ENCODE results near the gene TMEM273.

Gene TMEM273

GRCh38 chr10:49162761-49163310 lies 25.4 kb downstream of the TMEM273 start:
- DNase-seq: no peak

GRCh38 chr10:49162063-49162462 lies 26.1 kb downstream of the TMEM273 start:
- no peak for DNase-seq

GRCh38 chr10:49161411-49161997 lies 26.7 kb downstream of the TMEM273 start:
- DNase-seq: no peak

GRCh38 chr10:49160814-49161213 lies 27.4 kb downstream of the TMEM273 start:
- no peak for DNase-seq

GRCh38 chr10:49160110-49160509 lies 28.1 kb downstream of the TMEM273 start:
- DNase-seq: no peak

GRCh38 chr10:49158915-49159314 lies 29.3 kb downstream of the TMEM273 start:
- no peak for DNase-seq

GRCh38 chr10:49158404-49158803 lies 29.8 kb downstream of the TMEM273 start:
- DNase-seq: no peak

- DNase-seq: no peak
These were observed 31.0 kb downstream of the TMEM273 start for GRCh38 chr10:49157229-49157628.

- no peak for DNase-seq
These were observed 33.5 kb downstream of the TMEM273 start for GRCh38 chr10:49154641-49155040.

- DNase-seq: no peak
These were observed 34.2 kb downstream of the TMEM273 start for GRCh38 chr10:49153971-49154370.

GRCh38 chr10:49153115-49153514 lies 35.1 kb downstream of the TMEM273 start:
- DNase-seq: no peak

- no peak for DNase-seq
These were observed 35.5 kb downstream of the TMEM273 start for GRCh38 chr10:49152663-49153062.

- no peak for DNase-seq
These were observed 36.2 kb downstream of the TMEM273 start for GRCh38 chr10:49152037-49152436.

GRCh38 chr10:49151481-49151880 lies 36.7 kb downstream of the TMEM273 start:
- no peak for DNase-seq

- DNase-seq: no peak
These were observed 37.2 kb downstream of the TMEM273 start for GRCh38 chr10:49151025-49151445.

GRCh38 chr10:49150426-49150825 lies 37.8 kb downstream of the TMEM273 start:
- DNase-seq: no peak

- no peak for DNase-seq
These were observed 38.3 kb downstream of the TMEM273 start for GRCh38 chr10:49149881-49150280.

- no peak for DNase-seq
These were observed 44.0 kb downstream of the TMEM273 start for GRCh38 chr10:49144058-49144720.

GRCh38 chr10:49143249-49143648 lies 44.9 kb downstream of the TMEM273 start:
- no peak for DNase-seq

- no peak for DNase-seq
These were observed 46.5 kb downstream of the TMEM273 start for GRCh38 chr10:49141541-49142332.

- DNase-seq: no peak
These were observed 47.6 kb downstream of the TMEM273 start for GRCh38 chr10:49140304-49141177.

GRCh38 chr10:49139846-49140195 lies 48.4 kb downstream of the TMEM273 start:
- DNase-seq: no peak

All from activated CD4-positive, alpha-beta T cell treated with anti-CD3 and anti-CD28 coated beads, Interleukin-2, amount 50 U/mL, for 1 hour (primary cell).